NCI-H2081 treated with DMSO at 0.1 percent for 48 hours (cell line): Measurements from ENCODE around the gene HMGCLL1.

Experiments used
- DNase-seq: peaks from one replicate; lab custom pipeline; 2025; lab: John Stamatoyannopoulos, UW

HMGCLL1 gene

DNA sequence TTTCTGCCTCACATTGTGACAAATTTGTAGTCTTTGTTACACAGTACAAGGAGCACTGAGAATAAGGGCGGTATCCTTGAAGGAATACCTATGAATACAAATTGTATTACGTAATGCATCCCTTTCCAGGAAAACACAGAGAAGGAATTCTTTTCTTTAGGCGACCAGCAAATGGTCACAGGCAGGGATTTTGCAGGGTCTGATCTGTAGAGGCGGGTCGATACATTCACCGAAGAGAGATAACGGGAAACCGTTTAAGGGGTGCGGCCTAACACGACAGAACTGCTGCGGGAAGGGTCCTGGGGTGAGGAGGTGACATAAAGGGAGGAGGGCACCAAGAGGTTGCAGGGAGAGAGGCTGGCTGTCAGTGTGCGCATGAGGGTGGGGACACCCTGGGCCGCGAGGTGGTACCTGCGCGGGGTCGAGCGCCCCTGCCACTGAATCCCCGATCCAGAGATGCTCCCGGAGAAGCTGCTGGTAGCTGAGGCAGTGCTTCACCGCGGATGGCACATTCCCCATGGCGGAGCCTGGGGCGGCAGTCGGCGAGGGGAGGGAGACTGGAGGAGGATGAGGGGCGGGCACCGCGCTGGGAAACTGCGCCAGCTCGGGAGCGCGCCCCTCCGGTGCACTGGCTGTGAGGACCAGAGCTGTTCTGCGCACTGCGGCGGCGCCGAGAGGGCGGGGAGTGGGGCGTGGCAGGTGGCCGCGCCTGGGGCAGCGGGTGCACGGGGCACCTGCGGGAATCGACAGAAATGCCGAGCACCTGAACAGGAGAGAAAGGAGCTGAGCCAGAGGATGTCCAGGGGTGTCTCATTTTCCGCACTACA is at the start of gene HMGCLL1:
Gene HMGCLL1 (minus strand): TSS at position 656 of the 827 bp plus-strand sequence. CDS start 137 bp downstream, at position 519.
- no peak for DNase-seq

GRCh38 chr6:55621993-55622392 is 43.0 kb upstream of the HMGCLL1 start:
- DNase-seq: no peak

- DNase-seq: no peak
These were observed 42.3 kb upstream of the HMGCLL1 start for GRCh38 chr6:55621244-55621643.

DNA sequence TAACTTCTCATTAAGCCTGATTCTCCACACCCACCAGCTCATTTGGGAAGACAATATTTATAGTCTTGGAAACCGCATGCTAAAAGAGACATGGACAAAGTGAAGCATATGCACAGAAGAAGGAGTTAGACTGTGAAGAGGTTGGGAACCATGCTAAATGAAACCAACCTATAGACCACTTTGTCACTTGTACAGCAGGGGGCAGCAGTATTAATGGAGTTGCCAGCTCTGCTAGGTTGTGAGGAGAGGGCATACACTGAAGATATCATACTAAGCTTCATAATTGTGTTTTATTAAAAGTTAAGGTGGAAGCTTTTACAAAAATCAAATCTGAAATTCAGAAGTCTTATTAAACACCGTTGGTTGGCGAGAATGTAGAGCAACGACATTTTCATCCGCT is 38.3 kb upstream of the HMGCLL1 start:
- DNase-seq: no peak

- no peak for DNase-seq
These were observed 25.0 kb upstream of the HMGCLL1 start for GRCh38 chr6:55604021-55604420.

DNA sequence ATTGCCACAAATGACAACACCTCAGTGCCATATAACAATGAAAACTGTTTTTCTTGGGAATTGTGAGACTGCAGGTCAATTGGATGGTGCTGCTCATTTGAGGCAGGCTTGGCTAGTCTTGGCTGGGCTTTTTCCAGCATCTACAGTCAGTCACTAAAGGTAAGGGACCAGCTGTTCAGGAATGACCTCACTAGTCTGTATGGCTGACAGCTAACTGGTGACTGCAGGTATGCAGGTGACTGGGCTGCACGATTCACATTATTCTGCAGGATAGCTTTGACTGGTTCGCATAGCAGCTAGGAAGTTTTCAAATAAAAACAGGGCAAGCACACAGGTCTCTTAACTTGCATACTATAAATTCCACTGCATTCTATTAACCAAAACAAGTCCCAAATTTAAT is 22.1 kb upstream of the HMGCLL1 start:
- DNase-seq: no peak

DNA sequence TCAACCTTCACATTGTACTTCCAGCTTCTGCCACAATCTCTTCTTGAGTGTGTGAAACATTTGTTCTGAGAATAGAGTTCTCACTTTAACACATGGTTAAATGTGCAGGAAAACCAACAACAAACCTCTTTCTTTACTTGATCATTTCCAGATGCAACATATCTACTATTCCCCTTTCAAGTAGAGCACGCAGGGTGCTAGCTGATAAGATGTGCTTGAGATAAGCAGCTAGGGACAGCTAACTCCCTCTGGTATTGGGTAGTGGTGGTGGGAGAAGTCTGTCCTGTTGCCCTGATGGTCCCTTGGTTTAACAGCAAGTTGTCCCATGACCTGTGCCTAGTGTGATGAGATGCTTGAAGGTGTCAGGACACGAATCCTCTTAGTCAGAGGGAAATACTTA is 15.4 kb upstream of the HMGCLL1 start:
- DNase-seq: no peak

GRCh38 chr6:55584654-55585354 is 5.8 kb upstream of the HMGCLL1 start:
- no peak for DNase-seq

- DNase-seq: no peak
These were observed 2.2 kb downstream of the HMGCLL1 start for GRCh38 chr6:55576811-55577210.

DNA sequence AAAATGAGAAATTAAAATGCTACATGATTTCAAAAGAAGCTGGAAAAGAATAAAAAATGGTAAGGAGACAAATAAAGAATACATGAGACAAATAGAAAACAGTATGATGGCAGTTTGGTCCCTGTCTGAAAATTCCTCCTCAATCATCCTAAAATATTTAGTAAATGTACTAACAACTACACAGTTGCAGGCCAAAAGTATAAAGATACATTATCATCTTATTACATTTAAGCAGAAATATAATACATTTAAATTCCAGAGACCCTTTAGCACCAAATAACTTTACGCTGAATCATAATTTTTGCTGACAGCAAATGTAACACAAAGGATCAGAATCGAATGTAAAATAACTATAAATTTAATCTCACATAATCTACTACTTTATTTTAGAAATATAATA is 4.4 kb downstream of the HMGCLL1 start:
- DNase-seq: no peak

DNA sequence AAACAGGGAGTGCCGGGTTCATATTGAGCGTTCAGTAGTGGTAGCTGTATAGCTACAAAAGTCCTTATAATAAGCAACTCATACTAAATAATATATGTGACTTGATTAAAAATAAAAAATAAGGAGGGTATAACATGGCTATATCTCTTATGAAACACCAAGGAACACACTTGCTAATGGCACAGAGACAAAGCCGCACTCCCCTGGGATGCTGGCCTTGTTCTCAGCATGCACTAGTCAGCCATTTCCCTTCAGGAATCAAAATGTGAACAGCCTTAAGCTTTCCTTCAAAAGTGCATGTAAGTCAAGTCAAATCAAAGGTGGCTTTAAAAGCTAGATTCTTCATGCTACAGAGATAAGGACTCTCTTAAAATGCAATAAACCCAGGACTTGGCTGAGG is 9.4 kb downstream of the HMGCLL1 start:
- no peak for DNase-seq

- no peak for DNase-seq
These were observed 10.1 kb downstream of the HMGCLL1 start for GRCh38 chr6:55568808-55569439.

DNA sequence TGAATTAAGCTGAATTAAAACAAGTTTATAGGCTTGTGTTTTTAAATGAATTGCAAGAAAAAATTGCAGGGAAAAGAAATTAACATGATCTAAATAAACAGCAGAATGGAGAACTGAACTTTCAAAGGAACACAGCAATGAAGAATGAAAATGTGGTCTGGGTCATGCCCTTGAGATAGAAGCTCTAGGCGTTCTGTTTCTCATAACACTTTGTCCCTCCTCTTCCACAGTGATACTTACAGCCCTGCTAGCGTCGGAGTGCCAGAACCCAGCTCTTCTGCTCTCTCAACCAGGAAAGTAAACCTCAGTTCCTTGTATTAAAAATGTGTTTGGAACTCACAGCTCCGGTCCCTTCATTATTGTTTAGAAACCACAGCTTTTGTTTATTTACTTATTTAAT is 11.4 kb downstream of the HMGCLL1 start:
- no peak for DNase-seq

GRCh38 chr6:55566036-55566710 is 12.8 kb downstream of the HMGCLL1 start:
- no peak for DNase-seq

GRCh38 chr6:55562318-55562717 is 16.7 kb downstream of the HMGCLL1 start:
- no peak for DNase-seq

DNA sequence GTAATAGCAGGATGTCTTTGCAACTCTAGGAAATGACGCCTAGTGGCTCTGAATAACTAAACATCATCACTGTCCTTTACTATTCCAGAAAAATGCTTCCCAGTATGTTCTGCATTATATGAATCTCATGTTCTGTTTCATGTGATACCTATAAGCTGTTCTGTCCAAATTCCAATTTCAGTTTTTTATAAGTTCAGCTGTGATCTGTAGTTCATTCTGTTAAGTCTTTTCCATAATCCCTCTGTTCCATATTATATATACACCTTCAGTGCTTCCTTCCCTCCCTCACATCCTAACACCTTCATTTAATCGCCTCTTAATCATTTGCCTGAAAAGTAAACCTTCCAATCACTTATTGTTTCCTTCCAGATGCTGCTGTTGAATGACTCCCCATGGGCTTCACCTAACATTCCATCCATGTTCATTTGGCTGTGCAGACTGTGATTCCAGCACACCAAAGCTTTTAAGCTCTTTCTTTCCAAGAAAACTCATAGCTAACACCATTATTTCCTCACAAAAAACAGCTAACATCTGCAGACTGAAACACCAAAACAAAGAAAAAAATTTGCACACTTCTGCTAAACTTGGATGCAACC is 18.6 kb downstream of the HMGCLL1 start:
- no peak for DNase-seq

DNA sequence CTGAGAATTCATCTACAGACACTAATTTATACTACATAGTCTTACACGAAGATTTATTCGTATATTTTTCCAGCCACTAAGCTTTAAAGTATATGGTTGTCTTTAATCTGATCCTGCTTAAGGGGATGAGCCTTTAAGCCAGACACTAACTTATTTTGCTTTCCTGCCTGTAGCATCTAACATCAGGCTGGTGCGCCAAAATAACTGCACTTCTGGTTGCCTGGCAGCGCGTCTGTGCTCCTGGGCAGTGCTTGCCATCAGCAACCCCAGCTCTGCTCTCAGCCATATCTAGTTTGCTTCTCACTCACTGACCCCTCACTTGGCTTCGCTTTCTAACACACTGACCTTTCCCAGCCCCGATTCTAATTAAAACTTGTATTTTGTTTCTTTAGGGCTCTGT is 21.8 kb downstream of the HMGCLL1 start:
- DNase-seq: no peak

GRCh38 chr6:55545791-55546190 is 33.2 kb downstream of the HMGCLL1 start:
- no peak for DNase-seq

DNA sequence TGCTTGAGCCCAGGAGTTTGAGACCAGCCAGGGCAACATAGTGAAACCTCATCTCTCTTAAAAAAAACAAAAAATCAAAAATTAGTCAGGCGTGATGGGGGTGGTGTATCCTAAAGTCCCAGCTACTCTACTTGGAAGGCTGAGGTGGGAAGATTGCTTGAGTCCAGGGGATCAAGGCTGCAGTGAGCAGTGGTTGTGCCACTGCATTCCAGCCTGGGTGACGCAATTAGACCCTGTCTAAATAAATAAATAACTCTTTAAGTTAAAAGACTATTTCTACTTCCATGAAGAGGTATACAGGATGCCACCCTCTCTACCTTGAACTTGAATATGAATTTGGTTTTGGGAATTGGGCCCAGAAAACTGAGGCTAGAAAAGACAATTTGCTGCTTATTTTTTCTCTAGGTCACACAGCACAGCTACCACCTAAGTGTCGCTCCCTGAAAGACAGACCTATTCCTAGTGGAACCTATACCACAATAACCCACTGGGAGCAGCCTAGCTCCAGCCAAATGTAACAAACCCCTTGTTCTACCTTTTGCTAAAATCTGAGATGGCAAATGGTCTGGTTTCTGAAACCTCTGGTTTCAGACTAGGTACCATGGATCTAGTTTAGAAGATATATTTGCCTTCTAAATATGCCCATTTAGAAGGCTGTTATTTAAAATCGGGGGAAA is 35.2 kb downstream of the HMGCLL1 start:
- DNase-seq: no peak

DNA sequence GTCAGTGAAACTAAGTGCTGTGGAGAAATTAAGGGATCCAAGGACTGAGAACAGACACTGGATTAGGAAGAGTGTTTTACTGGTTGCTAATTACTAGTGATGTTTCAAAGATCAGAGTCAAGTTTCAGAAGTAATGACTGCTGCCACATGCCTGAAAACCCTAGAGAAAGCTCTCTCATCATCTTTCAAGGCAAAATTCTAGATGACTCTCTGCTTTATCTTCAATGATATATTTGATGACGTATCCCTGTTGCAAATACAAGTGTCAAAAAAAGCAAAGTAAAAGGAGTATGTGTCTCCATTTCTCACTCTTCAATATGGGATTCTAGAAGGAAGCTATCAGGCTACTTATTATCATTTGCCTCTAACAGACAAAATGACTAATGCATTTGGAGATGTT is 38.0 kb downstream of the HMGCLL1 start:
- DNase-seq: no peak

- DNase-seq: no peak
These were observed 42.5 kb downstream of the HMGCLL1 start for GRCh38 chr6:55536391-55536956.
